K562 (cell line): ENCODE measurements around the gene GMNN. TPM values are rescaled to one million over a fixed set of nuclear protein-coding genes. Genes with fewer than 3 reads are reported as not detected.
"Not testable (repeated sequence)": the region's sequence is repeated elsewhere in the genome, so short reads cannot be mapped to it uniquely, and the experiment has no call there.

Source experiments
- ATAC-seq: fragments of 200-7000 bp; cut with Tn5 transposase; 3 replicates; pipeline ENCODE4 v1.9.1; 2020; ENCODE audit warnings: moderate library complexity
- BruUV-seq: library from RNA; stranded (reverse); fragments of 400-500 nt; replicated peaks from 2 replicates; lab custom pipeline; 2021; lab: Mats Ljungman, UMichigan
- CTCF ChIA-PET: fragments of 300-600 bp; formaldehyde crosslinking; extraction: SDS; loops from one replicate; lab custom pipeline; 2021; ENCODE audit warnings: low intra/inter-chr PET ratio; lab: Yijun Ruan, JAX
- POLR2A ChIA-PET: fragments of 300-600, 350-650 bp; sonication (Branson Sonifier 250); formaldehyde crosslinking; extraction: SDS; loops from one replicate; lab custom pipeline; 2021; ENCODE audit warnings: antibody characterized with exemption, inconsistent platforms; lab: Yijun Ruan, JAX
- DNase-seq, 4 experiments: peaks; one replicate each; pipeline versions ENCODE4 v3.0.0 to v3.0.0-alpha.2; 2011 to 2018; ENCODE audit warnings: low spot score in 3 of 4, mixed read lengths in 3 of 4; ENCODE audit errors: extremely low read depth in 1 of 4
- FAIRE-seq: peaks from 2 replicates; lab custom pipeline; 2011; peaks lifted over from hg19 to GRCh38; lab: Jason Lieb, UNC
- H2AFZ ChIP-seq: 2 replicates; pipeline ENCODE4 v1.6.0; 2011; ENCODE audit warnings: low read depth, low read length, control low read depth, inconsistent platforms
- H3K27ac ChIP-seq: fragments of 200-600 bp; 3 replicates; pipeline ENCODE4 v1.8.0; 2011; ENCODE audit warnings: low read depth, mild to moderate bottlenecking, control low read depth, inconsistent platforms, low read length, moderate library complexity, mixed read lengths; ENCODE audit errors: extremely low read depth
- H3K27me3 ChIP-seq, 2 experiments: fragments of 300-600 bp in 1 of 2; 2 replicates in 1 of 2; 3 replicates in 1 of 2; pipeline versions ENCODE4 v1.6.0 to v1.8.0; 2011; ENCODE audit warnings: inconsistent platforms in 2 of 2, low read length in 2 of 2, mild to moderate bottlenecking in 1 of 2, mixed read lengths in 1 of 2, moderate library complexity in 1 of 2; ENCODE audit not compliant: control insufficient read depth in 2 of 2, insufficient read depth in 2 of 2
- H3K36me3 ChIP-seq: fragments of 300-600 bp; 3 replicates; pipeline ENCODE4 v1.8.0; 2011; ENCODE audit warnings: mild to moderate bottlenecking, low read length, inconsistent platforms; ENCODE audit not compliant: control insufficient read depth, insufficient read depth
- H3K4me1 ChIP-seq, 2 experiments: fragments of 200-600 bp in 1 of 2; replicated peaks in 1 of 2; 2 replicates in 1 of 2; 3 replicates in 1 of 2; pipeline versions ENCODE4 v1.5.1 to v1.8.0; 2011; ENCODE audit warnings: inconsistent platforms in 2 of 2, low read length in 2 of 2, mild to moderate bottlenecking in 1 of 2, mixed read lengths in 1 of 2, moderate library complexity in 1 of 2; ENCODE audit not compliant: control insufficient read depth in 2 of 2, insufficient read depth in 2 of 2
- H3K4me2 ChIP-seq: 2 replicates; pipeline ENCODE4 v1.6.1; 2011; ENCODE audit warnings: low read length, control low read depth, inconsistent platforms, mixed read lengths; ENCODE audit not compliant: insufficient read depth
- H3K4me3 ChIP-seq: fragments of 200-600 bp; sonication (generic), shearing (Covaris generic); 2 replicates; pipeline ENCODE4 v1.5.1; 2016; ENCODE audit warnings: control low read depth, inconsistent platforms
- H3K79me2 ChIP-seq: fragments of 200-600 bp; 3 replicates; pipeline ENCODE4 v1.8.0; 2011; ENCODE audit warnings: low read length, inconsistent platforms; ENCODE audit not compliant: control insufficient read depth, insufficient read depth
- H3K9ac ChIP-seq, 2 experiments: 2 replicates each; pipeline versions ENCODE4 v1.6.0 to v1.6.1; 2011; ENCODE audit warnings: low read depth in 2 of 2, low read length in 2 of 2, control low read depth in 1 of 2, inconsistent platforms in 1 of 2, mild to moderate bottlenecking in 1 of 2, mixed read lengths in 1 of 2; ENCODE audit not compliant: insufficient read depth in 1 of 2
- H3K9me1 ChIP-seq: one replicate; pipeline ENCODE4 v1.6.0; 2011; ENCODE audit warnings: inconsistent platforms, mild to moderate bottlenecking, low read length, moderate library complexity; ENCODE audit not compliant: control insufficient read depth, insufficient read depth
- H3K9me3 ChIP-seq: replicated peaks from 2 replicates; pipeline ENCODE4 v1.5.1; 2011; ENCODE audit warnings: low read depth, low read length, inconsistent platforms; ENCODE audit not compliant: control insufficient read depth, insufficient read depth
- H4K20me1 ChIP-seq: replicated peaks from 2 replicates; pipeline ENCODE4 v1.6.1; 2011; ENCODE audit warnings: low read length, inconsistent platforms, mixed read lengths; ENCODE audit not compliant: control insufficient read depth, insufficient read depth
- HDAC3 ChIP-seq: fragments of 450-650 bp; IDR thresholded peaks from 2 replicates; pipeline ENCODE4 v1.6.1; 2018; ENCODE audit warnings: borderline replicate concordance, mild to moderate bottlenecking, moderate library complexity; ENCODE audit not compliant: partially characterized antibody
- MCM5 ChIP-seq: fragments of 450-650 bp; IDR thresholded peaks from 2 replicates; pipeline ENCODE4 v1.6.1; 2016; ENCODE audit warnings: low read depth
- MLLT1 ChIP-seq, 2 experiments: fragments of 450-650 bp; IDR thresholded peaks; 2 replicates each; pipeline ENCODE4 v1.6.1; 2016
- NCOR1 ChIP-seq: fragments of 450-650 bp; IDR thresholded peaks from 2 replicates; pipeline ENCODE4 v1.6.1; 2016; ENCODE audit warnings: mild to moderate bottlenecking, moderate library complexity
- NR1H2 ChIP-seq: sonication (generic); formaldehyde crosslinking; IDR thresholded peaks from 2 replicates; pipeline ENCODE4 v1.4.0; 2020; ENCODE audit warnings: mild to moderate bottlenecking, missing genetic modification reagents
- RBM25 ChIP-seq: fragments of 200-400 bp; formaldehyde crosslinking; IDR thresholded peaks from 2 replicates; pipeline ENCODE4 v1.6.1; 2018; ENCODE audit warnings: low read length, low read depth, moderate library complexity; ENCODE audit not compliant: severe bottlenecking
- SRSF1 ChIP-seq: fragments of 200-400 bp; formaldehyde crosslinking; IDR thresholded peaks from 2 replicates; pipeline ENCODE4 v1.6.1; 2017; ENCODE audit warnings: mild to moderate bottlenecking, low read depth, low read length, moderate library complexity
- TRIM24 ChIP-seq, 2 experiments: fragments of 450-650 bp; IDR thresholded peaks; 2 replicates each; pipeline ENCODE4 v1.6.1; 2016
- ZBED1 ChIP-seq: IDR thresholded peaks from 2 replicates; pipeline ENCODE4 v1.6.1; 2014
- ZFP36 ChIP-seq: fragments of 150-350 bp; IDR thresholded peaks from 2 replicates; pipeline ENCODE4 v1.6.1; 2018; ENCODE audit warnings: low read length, low read depth; ENCODE audit not compliant: partially characterized antibody
- ZNF24 ChIP-seq: fragments of 450-650 bp; IDR thresholded peaks from 2 replicates; pipeline ENCODE4 v1.6.1; 2016
- ZNF639 ChIP-seq, 2 experiments: fragments of 200-800 bp in 1 of 2; sonication (Bioruptor generic) in 1 of 2; sonication (generic) in 1 of 2; formaldehyde crosslinking in 1 of 2; IDR thresholded peaks in 1 of 2; conservative IDR thresholded peaks in 1 of 2; 2 replicates each; pipeline versions ENCODE4 v1.5.0 to v1.6.1; 2016 to 2020; ENCODE audit warnings: missing compliant biosample characterization in 1 of 2, missing genetic modification characterization in 1 of 2, missing genetic modification reagents in 1 of 2
- WGBS: fragments of 100-300 bp; shearing (Covaris generic); methylation state at CpG from one replicate; pipeline ENCODE4 v1.1.6; 2016; ENCODE audit warnings: low coverage, mixed read lengths; ENCODE audit not compliant: insufficient coverage; ENCODE audit errors: missing lambda C conversion rate; 5-methylcytosine and 5-hydroxymethylcytosine counted together
- in situ Hi-C: fragments of 300-500 bp; cut with MboI; formaldehyde crosslinking; loops from 4 replicates; pipeline ENCODE4 v1.15.0; 2018; ENCODE audit warnings: inconsistent platforms, mixed read lengths
- intact Hi-C: fragments of 100-400 bp; cut with micrococcal nuclease; formaldehyde crosslinking; loops from 2 replicates; pipeline ENCODE4 v1.14.2; 2022
- polyA plus RNA-seq, 8 experiments: library from polyadenylated mRNA; depleted of rRNA in 4 of 8; stranded (reverse) in 5 of 8; unstranded in 3 of 8; fragments of >200 nt; fragmentation: Nextera tagmentation in 2 of 8; fragmentation: Illumina TruSeq in 1 of 8; extraction: Ambion mirVana in 2 of 8; extraction: Trizol in 1 of 8; gene quantifications; 2 replicates each; pipeline versions ENCODE4 v1.2.1 to v1.2.3, GENCODE V29; 2011 to 2014; ENCODE audit warnings: inconsistent platforms in 1 of 8, missing spikeins in 1 of 8
- total RNA-seq, 7 experiments: library from RNA; depleted of rRNA in 6 of 7; stranded (reverse); fragments of >200 nt in 6 of 7; fragmentation: Illumina TruSeq in 2 of 7; extraction: Trizol in 2 of 7; gene quantifications; 2 replicates each; pipeline versions ENCODE4 v1.2.1 to v1.2.3, GENCODE V29; 2011 to 2021; ENCODE audit warnings: low replicate concordance in 1 of 7
- TF ChIP-seq, protein P1 (sequence below): sonication (generic); formaldehyde crosslinking; IDR thresholded peaks from 2 replicates; pipeline ENCODE4 v1.8.1; 2022; ENCODE audit warnings: missing genetic modification reagents

The GMNN gene
- total and polyA plus RNA-seq, 9 of the 15 experiments (the other 6 are each of a cell fraction or from before 2014, with no cell fraction given): 144 to 370 (median 210) TPM

- H2AFZ ChIP-seq, H3K9ac ChIP-seq, H3K9me3 ChIP-seq, H3K9me1 ChIP-seq, BruUV-seq, CTCF ChIA-PET, H3K4me3 ChIP-seq, H3K27me3 ChIP-seq, H4K20me1 ChIP-seq, H3K4me1 ChIP-seq, in situ Hi-C loops, H3K27ac ChIP-seq, ATAC-seq, H3K4me2 ChIP-seq, DNase-seq, intact Hi-C loops, FAIRE-seq, H3K79me2 ChIP-seq, H3K36me3 ChIP-seq: not testable (repeated sequence)
- WGBS: 19% methylated on average over 3 of the region's 3 CpGs
- TF ChIP-seq ZFP36 (peak; percentile 72), TRIM24 (IDR thresholded peaks at IDR 0.05) (0 out of 4 replicates have a peak, but pooled peaks of 1 of the 2 experiments have one; percentile 20)
- POLR2A ChIA-PET: interaction anchor here (0.6 kb wide), 1 partner anchor 21 kb away, joined by 3 read pairs; no protein-coding TSS in a partner anchor
Observed at GRCh38 chr6:24750878-24751277, 23.9 kb upstream of the GMNN start.

DNA sequence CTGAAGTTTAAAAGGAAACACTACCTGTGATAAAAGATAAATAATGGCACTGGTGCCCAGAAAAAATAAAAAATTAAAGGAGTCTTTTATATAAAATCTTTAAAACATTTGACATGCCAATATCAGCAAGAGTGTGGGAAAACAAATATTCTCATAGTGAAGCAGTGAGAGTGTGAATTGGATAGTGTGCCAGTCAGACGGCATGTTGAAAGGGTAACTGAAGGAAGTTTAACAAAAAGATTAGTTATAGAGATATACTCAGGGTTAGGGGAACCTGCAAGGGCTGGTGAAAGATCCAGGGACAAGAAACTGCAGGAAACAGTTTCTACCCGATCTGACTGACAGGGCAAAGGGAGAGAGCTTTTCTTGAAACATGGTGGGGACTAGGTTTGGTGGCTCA lies 22.2 kb upstream of the GMNN start:
- no peaks in the 10 kb centered on the region for H3K36me3 ChIP-seq
- no peaks in the 10 kb centered on the region for H4K20me1 ChIP-seq
- peak overlapping the region; percentile 44; the same call in 1 of the 2 replicates for H2AFZ ChIP-seq
- TF ChIP-seq ZNF639 (CRISPR knock-in tag; conservative IDR thresholded peaks at IDR 0.05 in 1 of 2, IDR thresholded peaks at IDR 0.05 in 1 of 2): no peak
- no peak for TF ChIP-seq ZBED1
- no peak for TF ChIP-seq SRSF1
- TF ChIP-seq NCOR1: no peak
- no peak for TF ChIP-seq MCM5
- no peak for TF ChIP-seq RBM25
- TF ChIP-seq ZNF24: no peak
- TF ChIP-seq HDAC3: no peak
- no peak for TF ChIP-seq NR1H2 (CRISPR knock-in tag)
- TF ChIP-seq MLLT1 (IDR thresholded peaks at IDR 0.05): no peak
- TF ChIP-seq, protein P1, sequence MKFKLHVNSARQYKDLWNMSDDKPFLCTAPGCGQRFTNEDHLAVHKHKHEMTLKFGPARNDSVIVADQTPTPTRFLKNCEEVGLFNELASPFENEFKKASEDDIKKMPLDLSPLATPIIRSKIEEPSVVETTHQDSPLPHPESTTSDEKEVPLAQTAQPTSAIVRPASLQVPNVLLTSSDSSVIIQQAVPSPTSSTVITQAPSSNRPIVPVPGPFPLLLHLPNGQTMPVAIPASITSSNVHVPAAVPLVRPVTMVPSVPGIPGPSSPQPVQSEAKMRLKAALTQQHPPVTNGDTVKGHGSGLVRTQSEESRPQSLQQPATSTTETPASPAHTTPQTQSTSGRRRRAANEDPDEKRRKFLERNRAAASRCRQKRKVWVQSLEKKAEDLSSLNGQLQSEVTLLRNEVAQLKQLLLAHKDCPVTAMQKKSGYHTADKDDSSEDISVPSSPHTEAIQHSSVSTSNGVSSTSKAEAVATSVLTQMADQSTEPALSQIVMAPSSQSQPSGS (CRISPR knock-in tag): no peak
- WGBS: 28% methylated on average over 2 of the region's 2 CpGs
- no peaks in the 10 kb centered on the region for H3K9me1 ChIP-seq
- DNase-seq: no peak
- H3K27me3 ChIP-seq: 0 out of 5 replicates have a peak, but pooled peaks cover 0 to 4% of the 10 kb centered on the region in 2 experiments
- no peak overlapping the region for H3K27ac ChIP-seq
- H3K4me3 ChIP-seq: no peak overlapping the region
- no peak for ATAC-seq
- H3K4me2 ChIP-seq: no peak overlapping the region
- no peaks in the 10 kb centered on the region; the same call in none of the 2 replicates for H3K9me3 ChIP-seq
- H3K4me1 ChIP-seq: peaks cover 0 to 17% of the 10 kb centered on the region in 2 experiments; a peak in 3 of 5 replicates
- ChIA-PET POLR2A (interaction anchor here (1.1 to 1.4 kb wide), 3 partner anchors 15 to 31 kb away, joined by 3 read pairs; partner anchors contain the start of gene GMNN), CTCF (no interaction called here)
- in situ Hi-C loops: no loop called here
- H3K79me2 ChIP-seq: no peaks in the 10 kb centered on the region
- intact Hi-C loops: no loop called here
- BruUV-seq: no TSS peak
- H3K9ac ChIP-seq: no peak overlapping the region
- no peak for FAIRE-seq
